Measurements from ENCODE around the gene TINAGL1. TPM values are rescaled to one million over a fixed set of nuclear protein-coding genes. Genes with fewer than 3 reads are reported as not detected.

Gene TINAGL1
- total RNA-seq, 1 donor from 2014 or later: 201 TPM

GRCh38 chr1:31587720-31588423, 11.6 kb downstream of the TINAGL1 start:
- Mint-ChIP-seq H3K9me3 (no peaks in the 10 kb centered on the region), H3K27ac (peak overlapping the region; percentile 85), H3K4me3 (peak overlapping the region; percentile 4), H3K27me3 (ENCODE audit: low read depth) (no peaks in the 10 kb centered on the region), H3K4me1 (peaks cover 45% of the 10 kb centered on the region), H3K36me3 (peaks cover 13% of the 10 kb centered on the region)
- DNase-seq (ENCODE audit: low spot score in 2 of 2, unreplicated experiment in 2 of 2): peak in 1 of 2 experiments; percentile 50
- TF ChIP-seq CTCF (IDR thresholded peaks at IDR 0.05; ENCODE audit: unreplicated experiment): peak; percentile 43

- peak overlapping the region; percentile 87 for H3K27ac Mint-ChIP-seq
- H3K4me1 Mint-ChIP-seq: peaks cover 39% of the 10 kb centered on the region
- no peaks in the 10 kb centered on the region for H3K9me3 Mint-ChIP-seq
- H3K27me3 Mint-ChIP-seq (ENCODE audit: low read depth): no peaks in the 10 kb centered on the region
- peak in 1 of 2 experiments; percentile 47 for DNase-seq (ENCODE audit: low spot score in 2 of 2, unreplicated experiment in 2 of 2)
- peaks cover 13% of the 10 kb centered on the region for H3K36me3 Mint-ChIP-seq
- no peak for TF ChIP-seq CTCF (IDR thresholded peaks at IDR 0.05; ENCODE audit: unreplicated experiment)
- H3K4me3 Mint-ChIP-seq: peak overlapping the region; percentile 42
Observed at GRCh38 chr1:31588751-31589515, 12.6 kb downstream of the TINAGL1 start.

DNA sequence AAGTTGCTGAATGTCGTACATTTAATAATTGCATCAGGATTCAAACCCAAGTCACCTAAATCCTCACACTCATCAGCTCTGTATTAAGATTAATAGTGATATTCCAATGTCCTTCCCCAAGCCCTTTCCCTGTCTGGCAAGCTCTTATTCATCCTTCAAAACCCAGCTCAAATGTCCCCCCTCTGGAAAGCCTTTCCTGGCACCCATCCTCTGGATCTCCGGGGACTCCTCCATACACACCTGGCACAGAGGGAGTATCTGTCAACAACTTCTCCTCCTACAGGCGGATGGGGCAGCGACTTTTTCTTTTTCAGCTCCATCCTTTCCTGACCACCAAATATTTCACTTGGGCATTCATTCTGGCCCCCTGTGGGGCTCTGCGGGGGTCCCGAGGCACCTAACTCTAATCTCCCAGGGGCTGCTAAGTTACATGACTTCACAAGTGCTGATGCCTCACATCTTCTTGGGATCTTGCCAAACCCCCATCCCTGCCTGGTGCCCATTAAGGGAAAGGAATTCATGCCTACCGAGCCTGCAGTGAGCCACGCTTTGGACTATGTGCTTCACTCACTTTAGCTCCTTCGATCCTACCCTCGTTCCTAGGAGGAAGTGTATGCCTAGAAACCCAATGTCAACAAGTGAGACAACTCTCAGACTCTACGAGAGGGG, 15.2 kb downstream of the TINAGL1 start:
- no peak for TF ChIP-seq CTCF (IDR thresholded peaks at IDR 0.05; ENCODE audit: unreplicated experiment)
- Mint-ChIP-seq H3K4me3 (no peak overlapping the region), H3K36me3 (peaks cover 9% of the 10 kb centered on the region), H3K27me3 (ENCODE audit: low read depth) (no peaks in the 10 kb centered on the region), H3K4me1 (peaks cover 37% of the 10 kb centered on the region), H3K27ac (no peak overlapping the region), H3K9me3 (no peaks in the 10 kb centered on the region)
- DNase-seq (ENCODE audit: low spot score in 2 of 2, unreplicated experiment in 2 of 2): no peak

DNA sequence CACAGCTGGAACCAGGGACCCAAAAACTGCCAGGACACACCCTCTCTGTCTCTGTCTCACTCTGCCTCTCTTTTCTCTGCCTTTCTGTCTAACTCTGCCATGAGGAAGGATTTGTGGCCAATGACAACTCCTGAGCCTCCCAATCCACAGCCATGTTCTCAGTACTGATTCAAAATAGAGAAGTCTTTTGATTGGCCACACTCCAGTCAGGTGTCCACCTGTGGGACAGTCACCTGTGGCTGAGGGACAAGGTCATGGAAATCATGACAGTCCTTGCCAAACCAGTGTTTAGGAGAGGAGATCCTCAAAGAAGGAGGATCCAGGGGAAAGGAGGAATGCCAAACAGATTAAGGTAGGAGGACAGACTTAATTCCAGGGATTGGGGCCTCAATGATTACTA, 15.8 kb downstream of the TINAGL1 start:
- TF ChIP-seq CTCF (IDR thresholded peaks at IDR 0.05; ENCODE audit: unreplicated experiment): no peak
- H3K27me3 Mint-ChIP-seq (ENCODE audit: low read depth): no peaks in the 10 kb centered on the region
- no peaks in the 10 kb centered on the region for H3K9me3 Mint-ChIP-seq
- peaks cover 8% of the 10 kb centered on the region for H3K36me3 Mint-ChIP-seq
- no peak overlapping the region for H3K4me3 Mint-ChIP-seq
- H3K27ac Mint-ChIP-seq: no peak overlapping the region
- DNase-seq (ENCODE audit: low spot score in 2 of 2, unreplicated experiment in 2 of 2): no peak
- H3K4me1 Mint-ChIP-seq: peaks cover 40% of the 10 kb centered on the region

DNA sequence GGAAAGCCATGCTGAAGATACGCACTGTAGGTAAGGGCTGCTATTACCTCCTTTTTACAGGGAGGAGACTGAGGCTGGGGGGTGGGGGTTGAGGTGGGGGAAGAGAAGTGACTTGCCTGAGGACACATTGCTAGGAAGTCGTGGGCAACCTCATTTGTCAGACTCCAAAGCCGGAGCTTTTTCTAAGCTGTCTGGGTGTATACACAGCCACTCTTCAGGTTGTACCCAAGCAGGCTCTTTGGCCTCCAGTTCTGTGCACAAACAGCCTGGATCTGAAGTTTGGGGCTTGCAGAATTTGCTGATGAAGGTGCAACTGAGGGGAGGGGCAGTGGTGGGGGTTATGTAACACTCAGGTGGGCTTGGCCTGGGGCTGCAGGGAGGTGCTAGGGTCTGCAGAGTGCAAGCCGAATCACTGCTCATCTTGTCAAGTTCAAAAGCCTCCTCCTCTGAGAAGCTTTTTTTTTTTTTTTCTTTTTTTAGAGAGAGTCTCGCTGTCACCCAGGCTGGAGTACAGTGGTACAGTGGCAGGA, 16.9 kb downstream of the TINAGL1 start:
- H3K4me3 Mint-ChIP-seq: no peak overlapping the region
- no peak for TF ChIP-seq CTCF (IDR thresholded peaks at IDR 0.05; ENCODE audit: unreplicated experiment)
- DNase-seq (ENCODE audit: low spot score in 2 of 2, unreplicated experiment in 2 of 2): no peak
- H3K36me3 Mint-ChIP-seq: peaks cover under 1% of the 10 kb centered on the region
- no peaks in the 10 kb centered on the region for H3K27me3 Mint-ChIP-seq (ENCODE audit: low read depth)
- H3K9me3 Mint-ChIP-seq: no peaks in the 10 kb centered on the region
- peaks cover 35% of the 10 kb centered on the region for H3K4me1 Mint-ChIP-seq
- H3K27ac Mint-ChIP-seq: no peak overlapping the region

Data from mesothelial cell of epicardium (in vitro differentiated cells).